GM12864 (cell line): ENCODE data around the gene CCNL2.

ENCODE experiments used
- DNase-seq: peaks from one replicate; pipeline ENCODE4 v3.0.0-alpha.2; 2011; ENCODE audit warnings: low read depth
- H3K4me3 ChIP-seq: 2 replicates; pipeline ENCODE4 v1.5.1; 2011; ENCODE audit warnings: mild to moderate bottlenecking, low read depth, low read length, control low read depth
- CTCF ChIP-seq: IDR thresholded peaks from 2 replicates; pipeline ENCODE4 v1.5.1; 2011; ENCODE audit warnings: low read depth, mild to moderate bottlenecking, moderate library complexity, low read length, control low read depth, inconsistent platforms; ENCODE audit errors: missing control alignments

CCNL2 gene

GRCh38 chr1:1354271-1355247, 44.6 kb downstream of the CCNL2 start:
- no peak for DNase-seq
- no peak for TF ChIP-seq CTCF
- no peak overlapping the region for H3K4me3 ChIP-seq

GRCh38 chr1:1353389-1354151, 45.6 kb downstream of the CCNL2 start:
- H3K4me3 ChIP-seq: no peak overlapping the region
- no peak for TF ChIP-seq CTCF
- DNase-seq: no peak

- H3K4me3 ChIP-seq: no peak overlapping the region
- no peak for TF ChIP-seq CTCF
- DNase-seq: no peak
Measured at GRCh38 chr1:1352786-1353388, 46.2 kb downstream of the CCNL2 start.

GRCh38 chr1:1351511-1352427, 47.4 kb downstream of the CCNL2 start:
- TF ChIP-seq CTCF: no peak
- H3K4me3 ChIP-seq: no peak overlapping the region
- no peak for DNase-seq

- no peak for DNase-seq
- H3K4me3 ChIP-seq: peak within 1 kb of the TSS; percentile 82
- peak; percentile 48 for TF ChIP-seq CTCF
Measured at GRCh38 chr1:1349256-1350012, 49.7 kb downstream of the CCNL2 start, which contains the start of gene DVL1. TSS of gene DVL1 (minus strand) at chr1:1349418. CDS start at chr1:1349065, 353 bp downstream.
